GM10266 (cell line): ENCODE data around the gene LHFPL6.

Source experiments
- DNase-seq: peaks from one replicate; pipeline ENCODE4 v3.0.0; 2012; ENCODE audit errors: extremely low spot score
- TF ChIP-seq, protein P1 (sequence below): IDR thresholded peaks from 2 replicates; pipeline ENCODE4 v1.5.1; 2012; ENCODE audit warnings: mild to moderate bottlenecking, low read depth; ENCODE audit not compliant: control insufficient read depth, insufficient read depth; ENCODE audit errors: missing control alignments

The LHFPL6 gene

DNA sequence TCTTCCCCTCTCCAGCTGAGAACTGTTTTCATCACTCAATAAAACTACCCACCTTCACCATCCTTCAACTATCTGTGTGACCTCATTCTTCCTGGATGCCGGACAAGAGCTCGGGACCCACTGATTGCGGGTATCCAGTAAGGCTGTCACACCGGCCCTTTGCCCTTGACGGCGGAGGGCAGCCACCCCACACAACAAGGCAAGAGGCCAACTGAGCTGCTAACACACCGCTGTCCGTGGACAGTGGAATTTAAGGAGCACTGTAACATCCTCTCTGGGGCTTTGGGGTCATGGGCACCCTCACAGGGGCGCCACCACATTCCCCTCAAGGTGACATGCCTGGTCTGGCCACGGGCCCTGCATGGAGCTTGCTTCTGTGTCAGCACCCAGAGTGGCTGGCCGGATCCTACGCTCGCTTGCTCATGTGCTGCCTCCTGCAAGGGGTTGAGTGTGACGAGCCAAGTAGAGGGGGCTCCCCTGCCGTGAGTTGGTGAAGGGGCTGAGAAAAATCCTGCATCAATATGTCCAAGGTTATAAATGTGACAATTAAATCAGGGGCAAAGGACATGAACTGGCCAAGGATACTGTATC, 31.4 kb downstream of the LHFPL6 start:
- TF ChIP-seq, protein P1, sequence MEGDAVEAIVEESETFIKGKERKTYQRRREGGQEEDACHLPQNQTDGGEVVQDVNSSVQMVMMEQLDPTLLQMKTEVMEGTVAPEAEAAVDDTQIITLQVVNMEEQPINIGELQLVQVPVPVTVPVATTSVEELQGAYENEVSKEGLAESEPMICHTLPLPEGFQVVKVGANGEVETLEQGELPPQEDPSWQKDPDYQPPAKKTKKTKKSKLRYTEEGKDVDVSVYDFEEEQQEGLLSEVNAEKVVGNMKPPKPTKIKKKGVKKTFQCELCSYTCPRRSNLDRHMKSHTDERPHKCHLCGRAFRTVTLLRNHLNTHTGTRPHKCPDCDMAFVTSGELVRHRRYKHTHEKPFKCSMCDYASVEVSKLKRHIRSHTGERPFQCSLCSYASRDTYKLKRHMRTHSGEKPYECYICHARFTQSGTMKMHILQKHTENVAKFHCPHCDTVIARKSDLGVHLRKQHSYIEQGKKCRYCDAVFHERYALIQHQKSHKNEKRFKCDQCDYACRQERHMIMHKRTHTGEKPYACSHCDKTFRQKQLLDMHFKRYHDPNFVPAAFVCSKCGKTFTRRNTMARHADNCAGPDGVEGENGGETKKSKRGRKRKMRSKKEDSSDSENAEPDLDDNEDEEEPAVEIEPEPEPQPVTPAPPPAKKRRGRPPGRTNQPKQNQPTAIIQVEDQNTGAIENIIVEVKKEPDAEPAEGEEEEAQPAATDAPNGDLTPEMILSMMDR: no peak
- no peak for DNase-seq

DNA sequence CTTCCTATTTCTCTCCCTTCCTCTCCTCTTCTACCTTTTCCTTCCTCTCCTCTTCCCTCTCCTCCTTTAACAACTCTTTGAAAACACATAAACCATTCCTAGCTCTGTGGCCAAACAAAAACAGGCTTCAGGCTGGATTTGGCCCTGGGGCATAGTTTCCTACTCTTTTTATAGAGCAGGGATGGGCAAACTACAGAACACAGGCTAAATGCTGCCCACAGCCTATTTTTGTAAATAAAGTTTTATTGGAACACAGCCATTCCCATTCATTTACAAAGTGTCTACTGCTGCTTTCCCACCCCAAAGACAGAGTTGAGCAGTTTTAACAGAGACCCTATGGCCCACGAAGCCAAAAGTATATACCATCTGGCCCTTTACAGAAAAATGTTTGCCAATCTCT, 35.4 kb downstream of the LHFPL6 start:
- DNase-seq: no peak
- TF ChIP-seq, protein P1: no peak

DNA sequence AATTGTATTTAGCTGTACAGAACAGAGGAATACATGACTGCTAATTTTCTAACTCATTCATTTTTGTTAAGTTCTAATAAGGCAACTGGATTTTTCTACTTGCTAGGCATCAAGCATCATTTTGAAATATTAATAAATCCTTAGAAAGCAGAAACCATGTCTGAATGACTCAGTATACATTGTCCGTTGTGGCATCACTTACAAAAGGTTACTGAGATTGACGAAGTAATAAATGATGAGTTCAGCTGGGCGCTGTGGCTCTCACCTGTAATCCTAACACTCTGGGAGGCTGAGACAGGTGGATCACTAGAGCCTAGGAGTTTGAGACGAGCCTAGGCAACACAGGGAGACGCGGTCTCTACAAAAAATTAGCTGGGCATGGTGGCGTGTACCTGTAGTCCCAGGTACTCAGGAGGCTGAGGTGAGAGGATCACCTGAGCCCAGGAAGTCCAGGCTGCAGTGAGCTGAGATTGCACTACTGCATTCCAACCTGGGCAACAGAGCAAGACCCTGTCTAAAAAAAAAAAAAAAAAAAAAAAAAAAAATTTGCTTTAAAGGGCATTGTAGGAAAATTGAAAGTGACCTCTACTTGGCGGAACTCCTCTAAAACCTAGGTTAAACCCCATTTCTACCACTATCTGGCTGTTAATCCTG, 36.6 kb downstream of the LHFPL6 start:
- DNase-seq: no peak
- TF ChIP-seq, protein P1: no peak

DNA sequence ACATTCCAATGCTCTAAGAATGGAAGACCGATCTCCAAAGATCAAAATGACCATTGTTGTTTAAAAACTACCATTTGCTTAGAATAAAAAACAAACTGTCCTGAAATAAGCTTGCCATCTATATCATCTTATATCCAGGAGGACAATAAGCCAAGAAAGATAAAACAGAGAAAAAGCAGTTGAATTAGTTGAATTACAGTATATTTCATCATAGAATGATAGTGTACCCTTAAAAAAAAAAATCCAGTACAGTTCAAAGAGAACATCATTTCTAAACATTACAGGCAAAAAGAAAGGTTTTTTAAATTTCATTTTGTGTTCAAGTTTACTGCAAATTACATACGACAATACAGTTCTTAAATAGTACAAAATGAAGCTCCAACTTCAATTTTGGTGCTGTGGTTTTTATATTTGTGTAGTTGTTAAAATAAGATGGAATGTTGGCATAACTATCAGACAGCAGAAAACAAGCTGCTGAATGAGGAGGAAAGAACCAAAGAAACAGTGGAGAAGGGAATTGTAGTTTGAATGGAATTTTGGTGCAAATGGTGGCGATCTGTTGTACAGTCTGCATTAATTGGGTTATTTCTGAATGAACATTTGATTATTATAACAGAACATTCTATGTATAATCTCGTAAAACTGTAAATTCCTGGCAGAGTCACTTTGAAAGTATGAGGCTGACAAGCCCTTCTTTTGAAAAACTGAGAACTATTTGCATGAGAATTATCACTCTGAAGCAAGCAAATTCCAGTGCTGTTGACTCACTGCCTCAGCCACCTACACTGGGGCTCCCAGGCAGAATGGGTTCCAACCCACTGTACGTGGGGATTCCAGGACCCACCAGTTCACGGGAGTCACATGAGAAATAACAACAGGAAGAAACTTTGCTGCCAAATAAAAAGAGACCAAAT, 37.7 kb downstream of the LHFPL6 start:
- DNase-seq: no peak
- TF ChIP-seq, protein P1: no peak

DNA sequence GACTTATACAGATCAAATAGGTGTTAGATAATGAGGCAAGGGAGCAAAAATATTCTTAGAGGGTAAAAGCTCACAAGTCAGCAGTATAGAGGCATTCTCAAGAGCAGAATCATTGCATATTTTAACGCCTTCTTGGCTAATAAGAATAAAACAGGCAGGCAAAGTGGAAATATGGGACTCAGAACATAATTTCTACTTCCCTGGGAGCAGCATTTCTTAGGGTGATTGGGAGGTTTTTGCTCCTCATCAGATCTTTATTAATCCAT, 39.6 kb downstream of the LHFPL6 start:
- TF ChIP-seq, protein P1: no peak
- DNase-seq: no peak

DNA sequence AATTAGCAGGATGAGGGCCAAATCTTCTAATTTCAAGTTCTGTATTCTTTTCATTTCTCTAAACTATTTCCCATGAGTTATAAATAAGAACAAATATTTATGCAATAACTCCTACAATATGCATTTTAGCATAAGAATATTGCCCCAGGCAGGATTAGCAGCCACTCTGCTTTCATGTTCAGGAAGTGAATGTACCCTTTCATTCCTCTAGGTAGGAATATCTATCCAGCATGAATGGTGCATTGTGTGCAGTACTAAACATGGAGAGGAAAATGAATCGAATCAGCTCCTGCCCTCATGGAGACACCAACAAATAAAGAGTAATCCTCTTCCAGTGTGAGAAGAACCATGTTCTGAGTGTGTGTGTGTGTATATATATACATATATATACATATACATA, 41.0 kb downstream of the LHFPL6 start:
- TF ChIP-seq, protein P1: no peak
- DNase-seq: no peak

DNA sequence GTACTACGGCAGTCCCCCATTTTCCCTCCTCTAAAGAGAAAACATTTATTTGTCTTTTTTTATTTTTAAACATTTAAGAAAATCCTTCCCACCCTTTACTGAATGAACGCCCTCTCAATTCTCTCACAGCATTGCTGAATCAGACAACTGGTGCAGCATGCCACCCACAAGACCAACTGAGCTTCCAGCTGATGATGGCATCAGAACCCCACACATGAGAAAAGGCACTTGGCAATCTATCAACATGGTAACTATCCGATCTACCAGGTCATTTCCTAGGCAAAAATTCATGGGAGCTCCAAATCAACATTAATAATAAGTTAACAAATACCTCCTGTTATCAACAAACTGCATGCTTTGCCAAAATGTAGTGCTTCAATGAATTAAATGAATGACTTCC, 43.1 kb downstream of the LHFPL6 start:
- TF ChIP-seq, protein P1: no peak

More for the DNA sequence above, 43.1 kb downstream of the LHFPL6 start:
- no peak for DNase-seq
